H1 (cell line): Measurements from ENCODE around the gene ONECUT3. TPM values are rescaled to one million over a fixed set of nuclear protein-coding genes. Genes with fewer than 3 reads are reported as not detected.

ENCODE experiments used
- CTCF ChIA-PET: fragments of 300-600 bp; sonication (Branson Sonifier 250); formaldehyde crosslinking; loops from one replicate; lab custom pipeline; 2021; ENCODE audit not compliant: partially characterized antibody; lab: Charles Lee
- POLR2A ChIA-PET: fragments of 300-600 bp; sonication (Branson Sonifier 250); formaldehyde crosslinking; loops from one replicate; lab custom pipeline; 2021; ENCODE audit warnings: inconsistent platforms; ENCODE audit not compliant: partially characterized antibody; lab: Charles Lee
- DNase-seq, 2 experiments: peaks; one replicate each; pipeline versions ENCODE4 v3.0.0 to v3.0.0-alpha.2; 2010 to 2022; ENCODE audit warnings: low spot score in 2 of 2, low read depth in 1 of 2, mixed read lengths in 1 of 2
- FAIRE-seq: peaks from 2 replicates; lab custom pipeline; 2011; peaks lifted over from hg19 to GRCh38; lab: Jason Lieb, UNC
- H2AFZ ChIP-seq: 2 replicates; pipeline ENCODE4 v1.8.1; 2012; ENCODE audit warnings: low read length, inconsistent platforms
- H2AK5ac ChIP-seq: 2 replicates; pipeline ENCODE4 v1.6.1; 2013; ENCODE audit warnings: low read depth, low read length
- H2BK120ac ChIP-seq: replicated peaks from 2 replicates; pipeline ENCODE3; 2013; ENCODE audit warnings: low read depth, low read length, inconsistent platforms
- H2BK12ac ChIP-seq: 2 replicates; pipeline ENCODE4 v1.6.1; 2013; ENCODE audit warnings: low read depth, low read length
- H2BK15ac ChIP-seq: 2 replicates; pipeline ENCODE4 v1.6.1; 2013; ENCODE audit warnings: low read length
- H2BK20ac ChIP-seq: 2 replicates; pipeline ENCODE4 v1.6.1; 2013; ENCODE audit warnings: low read length
- H2BK5ac ChIP-seq: 2 replicates; pipeline ENCODE4 v1.6.1; 2013; ENCODE audit warnings: low read depth, low read length
- H3K14ac ChIP-seq: 2 replicates; pipeline ENCODE4 v1.6.1; 2013; ENCODE audit warnings: inconsistent platforms; ENCODE audit not compliant: insufficient read length
- H3K18ac ChIP-seq: 2 replicates; pipeline ENCODE4 v1.6.1; 2013; ENCODE audit warnings: low read length; ENCODE audit errors: extremely low read depth
- H3K23ac ChIP-seq: 2 replicates; pipeline ENCODE4 v1.6.1; 2013; ENCODE audit warnings: inconsistent platforms; ENCODE audit not compliant: insufficient read length
- H3K23me2 ChIP-seq: 2 replicates; pipeline ENCODE4 v1.6.1; 2013; ENCODE audit warnings: low read depth, low read length
- H3K27ac ChIP-seq: 2 replicates; pipeline ENCODE4 v1.6.1; 2011; ENCODE audit warnings: low read depth, low read length, inconsistent platforms
- H3K27me3 ChIP-seq, 4 experiments: replicated peaks in 1 of 4; 1 replicate in 1 of 4; 2 replicates in 3 of 4; pipeline versions ENCODE4 v1.6.1 to v1.8.1; 2011 to 2013; ENCODE audit warnings: low read length in 3 of 4, mild to moderate bottlenecking in 3 of 4, inconsistent platforms in 2 of 4, mixed read lengths in 2 of 4, moderate library complexity in 1 of 4; ENCODE audit not compliant: control insufficient read depth in 3 of 4, insufficient read depth in 3 of 4; ENCODE audit errors: extremely low read depth in 1 of 4
- H3K36me3 ChIP-seq, 4 experiments: 2 replicates each; pipeline versions ENCODE4 v1.6.1 to v1.8.1; 2011 to 2013; ENCODE audit warnings: mild to moderate bottlenecking in 4 of 4, low read length in 3 of 4, moderate library complexity in 2 of 4, control low read depth in 1 of 4, inconsistent platforms in 1 of 4; ENCODE audit not compliant: insufficient read depth in 4 of 4, control insufficient read depth in 2 of 4
- H3K4ac ChIP-seq: replicated peaks from 2 replicates; pipeline ENCODE3; 2013; ENCODE audit warnings: low read length, low read depth, mixed read lengths, inconsistent platforms; ENCODE audit not compliant: insufficient read length
- H3K4me1 ChIP-seq, 4 experiments: replicated peaks in 1 of 4; 1 replicate in 1 of 4; 2 replicates in 3 of 4; pipeline versions ENCODE4 v1.6.1 to v1.8.1; 2011 to 2013; ENCODE audit warnings: low read length in 3 of 4, inconsistent platforms in 2 of 4, mixed read lengths in 1 of 4; ENCODE audit not compliant: insufficient read depth in 4 of 4, control insufficient read depth in 3 of 4
- H3K4me2 ChIP-seq, 2 experiments: 2 replicates each; pipeline versions ENCODE4 v1.6.1 to v1.8.1; 2011 to 2013; ENCODE audit warnings: low read depth in 2 of 2, low read length in 2 of 2, control low read depth in 1 of 2, inconsistent platforms in 1 of 2, mild to moderate bottlenecking in 1 of 2; ENCODE audit not compliant: insufficient read depth in 1 of 2
- H3K4me3 ChIP-seq, 4 experiments: fragments of 200-600, 300-600 bp in 1 of 4; sonication (generic), shearing (Covaris generic), sonication (Bioruptor Twin) in 1 of 4; 2 replicates each; pipeline versions ENCODE4 v1.5.1 to v1.8.1; 2011 to 2016; ENCODE audit warnings: low read length in 4 of 4, low read depth in 3 of 4, control low read depth in 2 of 4, inconsistent platforms in 2 of 4, mild to moderate bottlenecking in 2 of 4, mixed read lengths in 1 of 4, moderate library complexity in 1 of 4; ENCODE audit not compliant: insufficient read depth in 2 of 4; ENCODE audit errors: extremely low read depth in 1 of 4
- H3K56ac ChIP-seq: replicated peaks from 2 replicates; pipeline ENCODE3; 2013; ENCODE audit warnings: low read depth, mild to moderate bottlenecking, mixed read lengths, low read length, inconsistent platforms; ENCODE audit not compliant: insufficient read length
- H3K79me1 ChIP-seq: 2 replicates; pipeline ENCODE4 v1.6.1; 2013; ENCODE audit warnings: low read depth, low read length, control low read depth
- H3K79me2 ChIP-seq, 2 experiments: 2 replicates each; pipeline versions ENCODE4 v1.6.1 to v1.8.1; 2012 to 2013; ENCODE audit warnings: low read length in 2 of 2, mild to moderate bottlenecking in 2 of 2, inconsistent platforms in 1 of 2; ENCODE audit not compliant: insufficient read depth in 2 of 2, control insufficient read depth in 1 of 2
- H3K9ac ChIP-seq, 4 experiments: replicated peaks in 1 of 4; 1 replicate in 1 of 4; 2 replicates in 3 of 4; pipeline versions ENCODE4 v1.6.1 to v1.8.1; 2011 to 2013; ENCODE audit warnings: low read depth in 3 of 4, low read length in 3 of 4, control low read depth in 2 of 4, mild to moderate bottlenecking in 2 of 4, moderate library complexity in 2 of 4, inconsistent platforms in 1 of 4; ENCODE audit errors: extremely low read depth in 1 of 4
- H3K9me3 ChIP-seq, 2 experiments: 2 replicates each; pipeline versions ENCODE4 v1.6.1 to v1.8.1; 2012 to 2013; ENCODE audit warnings: mild to moderate bottlenecking in 2 of 2, moderate library complexity in 2 of 2, control low read depth in 1 of 2, inconsistent platforms in 1 of 2, low read depth in 1 of 2, low read length in 1 of 2, mixed read lengths in 1 of 2; ENCODE audit not compliant: insufficient read depth in 2 of 2
- H4K20me1 ChIP-seq, 2 experiments: replicated peaks in 1 of 2; 2 replicates each; pipeline versions ENCODE3 to v1.8.1; 2011 to 2013; ENCODE audit warnings: inconsistent platforms in 2 of 2, low read length in 2 of 2, mild to moderate bottlenecking in 1 of 2; ENCODE audit not compliant: insufficient read depth in 2 of 2, control insufficient read depth in 1 of 2
- H4K5ac ChIP-seq: 2 replicates; pipeline ENCODE4 v1.6.1; 2013; ENCODE audit warnings: low read length, low read depth, mixed read lengths, inconsistent platforms; ENCODE audit not compliant: insufficient read length
- H4K8ac ChIP-seq: 2 replicates; pipeline ENCODE4 v1.8.0; 2013; ENCODE audit warnings: mild to moderate bottlenecking, moderate library complexity, low read length, inconsistent platforms; ENCODE audit not compliant: insufficient read depth; ENCODE audit errors: extremely low read depth
- H4K91ac ChIP-seq: replicated peaks from 2 replicates; pipeline ENCODE3; 2013; ENCODE audit warnings: low read length, mixed read lengths, inconsistent platforms; ENCODE audit not compliant: insufficient read length
- ASH2L ChIP-seq: fragments of 200-600, 300-600 bp; sonication (generic); IDR thresholded peaks from one replicate; pipeline ENCODE4 v1.7.1; 2017; ENCODE audit warnings: low read length
- BACH1 ChIP-seq: IDR thresholded peaks from 2 replicates; pipeline ENCODE4 v1.6.1; 2012; ENCODE audit warnings: low read length, improper control_type of control experiment
- BCL11A ChIP-seq, 2 experiments: IDR thresholded peaks; one replicate each; pipeline ENCODE4 v1.6.1; 2011; ENCODE audit warnings: low read depth in 2 of 2, low read length in 2 of 2, mild to moderate bottlenecking in 2 of 2
- CEBPB ChIP-seq: IDR thresholded peaks from 2 replicates; pipeline ENCODE4 v1.6.1; 2012; ENCODE audit warnings: low read depth, low read length
- CREB1 ChIP-seq: IDR thresholded peaks from 2 replicates; pipeline ENCODE4 v1.6.1; 2012; ENCODE audit warnings: inconsistent platforms
- CTBP2 ChIP-seq: IDR thresholded peaks from 2 replicates; pipeline ENCODE4 v1.7.0; 2011; ENCODE audit warnings: borderline replicate concordance, mild to moderate bottlenecking, moderate library complexity, mixed read lengths, low read length; ENCODE audit not compliant: insufficient read depth, insufficient read length
- EGR1 ChIP-seq: IDR thresholded peaks from 2 replicates; pipeline ENCODE4 v1.6.1; 2011; ENCODE audit warnings: low read depth, low read length, borderline replicate concordance
- KDM1A ChIP-seq: fragments of 200-600, 300-600 bp; sonication (generic); IDR thresholded peaks from 2 replicates; pipeline ENCODE4 v1.7.1; 2016; ENCODE audit warnings: mild to moderate bottlenecking, low read length, borderline replicate concordance
- KDM4A ChIP-seq: IDR thresholded peaks from one replicate; pipeline ENCODE4 v1.7.1; 2012; ENCODE audit warnings: low read depth, mild to moderate bottlenecking, moderate library complexity, low read length, inconsistent platforms; ENCODE audit not compliant: severe bottlenecking
- MAFK ChIP-seq: IDR thresholded peaks from 2 replicates; pipeline ENCODE4 v1.6.1; 2012; ENCODE audit warnings: low read depth, mild to moderate bottlenecking, improper control_type of control experiment, low read length
- POLR2A ChIP-seq, 2 experiments: IDR thresholded peaks; 1 replicate in 1 of 2; 2 replicates in 1 of 2; pipeline ENCODE4 v1.6.1; 2011; ENCODE audit warnings: low read depth in 2 of 2, low read length in 2 of 2, mild to moderate bottlenecking in 2 of 2; ENCODE audit errors: control extremely low read depth in 1 of 2
- RFX5 ChIP-seq: IDR thresholded peaks from 2 replicates; pipeline ENCODE4 v1.6.1; 2011; ENCODE audit warnings: low read depth, low read length, improper control_type of control experiment, borderline replicate concordance
- TCF12 ChIP-seq: IDR thresholded peaks from 2 replicates; pipeline ENCODE4 v1.6.1; 2011; ENCODE audit warnings: low read depth, mild to moderate bottlenecking, low read length
- WGBS, 2 experiments: shearing (Covaris generic) in 1 of 2; methylation state at CpG; one replicate each; pipeline versions ENCODE4 v1.1.6 to v1.1.7; 2013 to 2015; ENCODE audit warnings: low lambda C conversion rate in 2 of 2, mixed read lengths in 2 of 2, inconsistent platforms in 1 of 2, low coverage in 1 of 2, missing lambda C conversion rate in 1 of 2; ENCODE audit not compliant: insufficient replicate concordance in 2 of 2, insufficient coverage in 1 of 2, insufficient read length in 1 of 2; ENCODE audit errors: extremely low coverage in 1 of 2, missing lambda C conversion rate in 1 of 2; 5-methylcytosine and 5-hydroxymethylcytosine counted together
- polyA plus RNA-seq, 7 experiments: library from polyadenylated mRNA; depleted of rRNA in 3 of 7; stranded (reverse) in 5 of 7; unstranded in 2 of 7; fragments of >200 nt in 5 of 7; fragments of 200-250 nt in 2 of 7; gene quantifications; 1 replicate in 5 of 7; 2 replicates in 1 of 7; 4 replicates in 1 of 7; pipeline versions ENCODE4 v1.2.1 to v1.2.3, GENCODE V29; 2011 to 2013; ENCODE audit warnings: missing spikeins in 2 of 7, mixed read lengths in 2 of 7
- total RNA-seq: library from RNA; stranded (reverse); fragmentation: NEBNext Ultra II Directional; extraction: Animal tissue kit (Norgen Biotek cat#: 25700); gene quantifications from 2 replicates; pipeline ENCODE4 v1.2.1, GENCODE V29; 2021

The ONECUT3 gene
- total and polyA plus RNA-seq, 2 of the 8 experiments (the other 6 are each of a cell fraction or from before 2014, with no cell fraction given): not detected

- H3K18ac ChIP-seq: peak overlapping the region; percentile 97
- no peak for FAIRE-seq
- H3K79me2 ChIP-seq: no peaks in the 10 kb centered on the region
- peaks cover 6 to 8% of the 10 kb centered on the region in 2 experiments for H4K20me1 ChIP-seq
- H2BK20ac ChIP-seq: peak overlapping the region; percentile 98; the same call in 1 of the 2 replicates
- H3K36me3 ChIP-seq: peaks cover 0 to 19% (median 0%) of the 10 kb centered on the region in 4 experiments; a peak in 1 of 8 replicates
- H3K4me3 ChIP-seq: peak overlapping the region; percentile 20 to 59 (median 28); a peak in 4 of 8 replicates
- H4K91ac ChIP-seq: peak overlapping the region; percentile 45
- peak overlapping the region; percentile 98; the same call in 1 of the 2 replicates for H2BK12ac ChIP-seq
- no peak overlapping the region for H2AK5ac ChIP-seq
- no peak overlapping the region for H3K9ac ChIP-seq
- H3K4ac ChIP-seq: no peak overlapping the region
- H4K8ac ChIP-seq: no peak overlapping the region
- peak overlapping the region; percentile 52; the same call in 1 of the 2 replicates for H2BK5ac ChIP-seq
- peak in 1 of 2 experiments; percentile 88 for DNase-seq
- ChIA-PET POLR2A (interaction anchor here (0.7 to 3.6 kb wide), 5 partner anchors 7 to 157 kb away, joined by 3 to 21 read pairs (median 14); partner anchors contain the start of gene ONECUT3), CTCF (interaction anchor here (1.6 to 3.3 kb wide), 3 partner anchors 19 to 75 kb away, joined by 4 to 24 read pairs (median 8); no protein-coding TSS in a partner anchor)
- H3K23ac ChIP-seq: no peak overlapping the region
- H3K14ac ChIP-seq: no peak overlapping the region
- H3K4me2 ChIP-seq: peak overlapping the region; percentile 66 to 70
- H3K4me1 ChIP-seq: peaks cover 0 to 49% (median 27%) of the 10 kb centered on the region in 4 experiments; a peak in 6 of 7 replicates
- H3K27ac ChIP-seq: no peak overlapping the region
- H4K5ac ChIP-seq: no peak overlapping the region
- TF ChIP-seq ASH2L: peak; percentile 77
- no peak for TF ChIP-seq POLR2A (IDR thresholded peaks at IDR 0.05; ENCODE audit: control extremely low read depth in 1 of 2, low read depth in 2 of 2, low read length in 2 of 2)
- no peak for TF ChIP-seq CEBPB
- TF ChIP-seq BCL11A (IDR thresholded peaks at IDR 0.05; ENCODE audit: low read depth in 2 of 2, low read length in 2 of 2): no peak
- peak; percentile 69 for TF ChIP-seq CTBP2
- no peak for TF ChIP-seq RFX5
- no peak for TF ChIP-seq MAFK
- TF ChIP-seq KDM1A: no peak
- no peak for TF ChIP-seq BACH1
- no peak; the same call in 1 of the 2 replicates for TF ChIP-seq CREB1
- peak; percentile 13 for TF ChIP-seq KDM4A
- 0 out of 2 replicates have a peak, but pooled peaks have one; percentile 22 for TF ChIP-seq EGR1
- TF ChIP-seq TCF12: no peak
- no peak overlapping the region for H2AFZ ChIP-seq
- peaks cover 5% of the 10 kb centered on the region; the same call in 1 of the 2 replicates for H3K23me2 ChIP-seq
- H2BK15ac ChIP-seq: no peak overlapping the region
- no peaks in the 10 kb centered on the region for H3K79me1 ChIP-seq
- WGBS, 2 experiments: 1% methylated on average over 50 of the region's 61 CpGs; no CpG with 5 or more reads in 1 of the 2 experiments
- no peaks in the 10 kb centered on the region; a peak in 1 of 4 replicates for H3K9me3 ChIP-seq
- H2BK120ac ChIP-seq: no peak overlapping the region
- no peak overlapping the region for H3K56ac ChIP-seq
- peaks cover 75 to 94% (median 86%) of the 10 kb centered on the region in 4 experiments for H3K27me3 ChIP-seq
Measured at GRCh38 chr19:1748115-1748872, 5.0 kb upstream of the ONECUT3 start.
